NT2/D1 (cell line): ENCODE data around the gene DOCK10.

Experiments used
- SUZ12 ChIP-seq: IDR thresholded peaks from 2 replicates; pipeline ENCODE4 v1.6.1; 2011; ENCODE audit not compliant: insufficient read length, insufficient read depth; ENCODE audit errors: extremely low read depth
- YY1 ChIP-seq: IDR thresholded peaks from 2 replicates; pipeline ENCODE4 v1.6.1; 2011; ENCODE audit not compliant: insufficient read length, insufficient read depth
- ZNF274 ChIP-seq: IDR thresholded peaks from 2 replicates; pipeline ENCODE4 v1.6.1; 2011; ENCODE audit warnings: mild to moderate bottlenecking, low read depth, low read length

- TF ChIP-seq SUZ12 (no peak), ZNF274 (no peak), YY1 (no peak)
Measured at GRCh38 chr2:224802407-224802806, 239.9 kb downstream of the DOCK10 start.
